ENCODE results near the gene ZP3.
"Not testable (repeated sequence)": the region's sequence is repeated elsewhere in the genome, so short reads cannot be mapped to it uniquely, and the experiment has no call there.

DNA sequence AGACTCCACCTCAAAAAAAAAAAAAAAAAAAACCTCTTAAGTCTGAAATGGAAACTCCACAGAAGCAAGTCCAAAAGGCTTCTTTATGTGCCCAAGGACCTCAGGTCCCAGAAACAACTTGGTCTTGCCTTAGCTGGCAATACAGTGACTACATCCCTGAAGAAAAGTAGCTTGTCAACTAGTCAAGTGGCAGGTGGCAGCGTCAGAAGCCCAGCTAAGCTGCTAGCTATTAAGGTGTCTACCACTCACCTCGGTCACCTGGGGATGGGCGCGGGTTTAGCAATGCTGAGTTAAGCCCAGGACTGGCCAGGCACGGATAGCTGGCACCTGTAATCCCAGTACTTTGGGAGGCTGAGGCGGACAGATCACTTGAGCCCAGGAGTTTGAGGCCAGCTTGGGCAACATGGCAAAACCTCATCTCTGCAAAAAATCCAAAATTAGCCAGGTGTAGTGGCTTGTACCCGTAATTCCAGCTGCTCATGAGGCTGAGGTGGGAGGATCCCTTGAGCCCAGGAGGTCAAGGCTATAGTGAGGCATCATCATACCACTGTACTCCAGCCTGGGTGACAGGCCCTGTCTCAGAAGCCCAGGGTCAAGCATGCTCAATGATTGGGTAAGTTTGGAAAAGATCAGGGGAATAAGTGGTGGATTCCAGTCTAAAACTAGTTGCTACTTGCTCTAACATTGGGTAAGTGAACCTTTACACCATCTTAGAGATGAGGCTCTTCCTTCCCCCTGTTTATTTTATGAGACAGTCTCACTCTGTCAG, 14.6 kb downstream of the ZP3 start:
- not testable (repeated sequence) for TF ChIP-seq CTCF, POLR2A (IDR thresholded peaks at IDR 0.05)
